GM12891 (cell line): Measurements from ENCODE around the gene SRSF3.
A peak's percentile ranks its signal among the peaks of the same experiment; 100 is the strongest.
"Not testable (repeated sequence)": the region's sequence is repeated elsewhere in the genome, so short reads cannot be mapped to it uniquely, and the experiment has no call there.

Source experiments
- DNase-seq: peaks from one replicate; pipeline ENCODE4 v3.0.0; 2011; ENCODE audit warnings: low spot score; ENCODE audit not compliant: insufficient read length
- FAIRE-seq: peaks from 2 replicates; lab custom pipeline; 2011; peaks lifted over from hg19 to GRCh38; lab: Jason Lieb, UNC
- PAX5 ChIP-seq: IDR thresholded peaks from 2 replicates; pipeline ENCODE4 v1.6.1; 2011; ENCODE audit warnings: low read length, moderate library complexity, mild to moderate bottlenecking; ENCODE audit not compliant: insufficient read depth, severe bottlenecking
- POLR2A ChIP-seq: IDR thresholded peaks from 2 replicates; pipeline ENCODE4 v1.6.1; 2011; ENCODE audit warnings: low read depth, low read length, control low read depth
- POLR2AphosphoS5 ChIP-seq: IDR thresholded peaks from 2 replicates; pipeline ENCODE4 v1.6.1; 2011; ENCODE audit warnings: low read depth, low read length, control low read depth
- POU2F2 ChIP-seq: IDR thresholded peaks from 2 replicates; pipeline ENCODE4 v1.6.1; 2011; ENCODE audit warnings: low read depth, mild to moderate bottlenecking, control low read depth, low read length, moderate library complexity
- SPI1 ChIP-seq: IDR thresholded peaks from 2 replicates; pipeline ENCODE4 v1.6.1; 2011; ENCODE audit warnings: low read depth, low read length, control low read depth
- TAF1 ChIP-seq: IDR thresholded peaks from 2 replicates; pipeline ENCODE4 v1.6.1; 2011; ENCODE audit warnings: low read depth, low read length, control low read depth

The SRSF3 gene

DNA sequence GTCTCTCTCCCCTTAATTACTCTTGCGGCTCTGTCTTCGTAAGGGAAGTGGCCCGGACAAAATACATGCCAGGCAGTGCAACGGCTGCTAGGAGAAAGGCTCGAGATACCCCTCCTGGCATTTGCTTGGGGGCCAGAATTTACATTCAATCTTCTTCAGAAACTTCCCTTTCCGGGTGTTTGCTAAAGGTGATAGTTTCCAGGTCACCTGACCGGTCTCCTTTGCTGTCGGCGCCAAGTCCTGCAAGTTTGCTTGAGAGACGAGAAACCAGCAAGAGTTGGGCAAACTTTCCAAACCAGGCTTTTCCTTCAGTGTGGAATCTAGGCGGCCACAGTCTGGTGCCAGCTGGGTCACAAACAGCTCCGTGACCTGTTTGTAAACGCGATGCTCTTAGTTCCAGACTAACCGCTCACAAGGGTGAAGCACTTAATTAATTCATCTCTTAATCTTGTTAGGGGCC is 563 bp upstream of the SRSF3 start:
- no peak for TF ChIP-seq POU2F2
- TF ChIP-seq POLR2A, result no peak
- no peak for TF ChIP-seq TAF1
- no peak for TF ChIP-seq PAX5
- no peak for TF ChIP-seq POLR2AphosphoS5
- no peak for TF ChIP-seq SPI1
- FAIRE-seq, result no peak
- DNase-seq, result no peak

DNA sequence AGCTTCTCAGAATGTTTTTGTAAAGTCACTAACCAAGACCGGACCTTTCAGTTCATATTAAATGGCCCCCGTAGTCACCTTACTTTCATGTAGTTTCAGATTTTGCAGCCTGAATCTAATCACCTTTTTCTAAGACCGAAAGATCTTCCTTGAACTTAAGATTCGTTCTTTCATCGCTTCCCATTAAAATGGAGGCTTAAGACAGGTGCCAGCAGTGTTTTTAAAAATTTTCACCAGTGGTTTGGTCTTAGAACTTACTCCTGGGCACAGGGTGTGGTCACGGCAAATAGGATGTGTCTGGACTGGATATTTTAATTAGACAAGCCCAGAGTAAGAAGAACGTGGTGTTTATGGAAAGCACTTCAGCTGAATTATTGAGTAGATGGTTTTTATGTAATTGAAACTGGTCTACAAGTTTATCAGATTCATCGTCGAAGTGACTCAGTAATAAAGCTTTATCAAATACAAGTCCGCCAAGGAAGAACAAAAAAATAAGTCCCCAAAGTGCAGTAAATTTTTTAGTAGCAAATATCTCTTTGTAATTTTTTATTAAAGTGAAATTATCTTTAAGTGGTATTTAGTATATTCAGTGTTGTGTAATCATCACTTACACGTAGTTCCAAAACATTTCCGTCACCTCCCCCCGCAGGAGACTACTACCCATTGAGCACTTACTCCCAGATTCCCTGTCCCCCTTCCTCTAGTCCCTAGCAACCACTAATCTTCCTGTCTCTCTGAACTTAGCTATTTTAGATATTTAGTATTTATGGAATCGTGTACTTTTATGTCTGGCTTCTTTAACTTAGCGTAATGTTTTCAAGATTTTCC is 868 bp downstream of the SRSF3 start:
- no peak for TF ChIP-seq SPI1
- peak; percentile 61; the same call in 1 of the 2 replicates for TF ChIP-seq POLR2AphosphoS5
- peak; percentile 49; the same call in 1 of the 2 replicates for TF ChIP-seq POLR2A
- FAIRE-seq (no peak), DNase-seq (no peak)

DNA sequence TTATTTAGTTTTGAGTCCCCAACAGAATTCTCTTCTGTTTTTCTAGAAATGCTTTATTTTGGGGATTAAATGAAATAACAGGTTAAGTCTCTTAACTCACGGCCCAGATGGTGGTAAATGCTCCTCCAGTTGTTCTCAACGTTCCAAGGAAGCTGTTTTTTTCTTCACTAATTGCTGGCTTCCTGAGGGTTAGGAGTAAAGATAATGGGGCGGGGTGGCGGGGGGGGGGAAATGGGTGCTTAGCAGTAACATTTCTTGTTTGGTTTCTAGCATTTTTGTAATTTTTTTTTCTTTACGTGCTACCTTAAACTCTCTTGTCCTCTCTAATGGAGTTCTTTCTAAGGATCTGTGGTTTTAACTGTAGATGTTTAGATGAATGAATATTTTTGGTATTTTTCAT is 2.2 kb downstream of the SRSF3 start:
- no peak for DNase-seq
- FAIRE-seq, result no peak
- no peak for TF ChIP-seq TAF1
- no peak for TF ChIP-seq POLR2A
- TF ChIP-seq POU2F2, result no peak
- TF ChIP-seq SPI1, result no peak
- no peak for TF ChIP-seq POLR2AphosphoS5
- TF ChIP-seq PAX5, result no peak

GRCh38 chr6:36597775-36598174 is 3.6 kb downstream of the SRSF3 start:
- TF ChIP-seq POLR2AphosphoS5 (no peak), SPI1 (no peak), POLR2A (no peak), PAX5 (no peak), TAF1 (no peak), POU2F2 (no peak)
- DNase-seq (no peak), FAIRE-seq (no peak)

DNA sequence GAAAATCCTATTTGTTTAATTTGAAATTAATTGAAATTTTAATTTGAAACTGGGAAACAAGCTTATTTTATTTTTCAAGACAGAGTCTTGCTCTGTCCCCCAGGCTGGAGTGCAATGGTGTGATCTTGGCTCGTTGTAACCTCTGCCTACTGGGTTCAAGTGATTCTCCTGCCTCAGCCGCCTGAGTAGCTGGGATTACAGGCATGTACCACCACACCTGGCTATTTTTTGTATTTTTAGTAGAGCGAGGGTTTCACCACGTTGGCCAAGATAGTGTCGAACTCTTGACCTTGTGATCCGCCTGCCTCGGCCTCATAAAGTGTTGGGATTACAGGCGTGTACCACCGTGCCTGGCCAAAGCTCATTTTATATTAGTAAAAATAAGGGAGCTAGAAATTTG is 4.2 kb downstream of the SRSF3 start:
- no peak for FAIRE-seq
- no peak for TF ChIP-seq PAX5
- TF ChIP-seq TAF1, result no peak
- no peak for TF ChIP-seq POLR2AphosphoS5
- TF ChIP-seq POU2F2, result no peak
- TF ChIP-seq SPI1, result no peak
- no peak for TF ChIP-seq POLR2A
- no peak for DNase-seq

- no peak for DNase-seq
- TF ChIP-seq POLR2A (0 out of 2 replicates have a peak, but pooled peaks have one; percentile 30), POLR2AphosphoS5 (no peak), SPI1 (no peak), PAX5 (no peak)
- FAIRE-seq, result no peak
Observed at GRCh38 chr6:36598739-36599318, 4.7 kb downstream of the SRSF3 start.

- FAIRE-seq (no peak), DNase-seq (no peak)
- no peak for TF ChIP-seq POLR2A
- TF ChIP-seq SPI1, result no peak
- TF ChIP-seq POLR2AphosphoS5, result peak; percentile 68
Observed at GRCh38 chr6:36599791-36600209, 5.6 kb downstream of the SRSF3 start.

- TF ChIP-seq PAX5, result no peak
- TF ChIP-seq POLR2A, result peak; percentile 64
- TF ChIP-seq POU2F2, result no peak
- no peak for TF ChIP-seq TAF1
- no peak for TF ChIP-seq SPI1
- TF ChIP-seq POLR2AphosphoS5, result 0 out of 2 replicates have a peak, but pooled peaks have one; percentile 22
- DNase-seq (no peak), FAIRE-seq (no peak)
Observed at GRCh38 chr6:36600564-36601146, 6.5 kb downstream of the SRSF3 start.

DNA sequence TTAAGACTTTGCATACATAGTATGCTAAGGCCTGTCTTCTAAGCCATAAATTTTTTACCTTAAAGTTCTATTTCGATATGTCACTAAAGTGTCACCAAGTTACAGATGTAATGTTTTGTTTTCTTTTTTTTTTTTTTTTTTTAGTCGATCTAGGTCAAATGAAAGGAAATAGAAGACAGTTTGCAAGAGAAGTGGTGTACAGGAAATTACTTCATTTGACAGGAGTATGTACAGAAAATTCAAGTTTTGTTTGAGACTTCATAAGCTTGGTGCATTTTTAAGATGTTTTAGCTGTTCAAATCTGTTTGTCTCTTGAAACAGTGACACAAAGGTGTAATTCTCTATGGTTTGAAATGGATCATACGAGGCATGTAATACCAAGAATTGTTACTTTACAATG is 7.7 kb downstream of the SRSF3 start:
- not testable (repeated sequence) for FAIRE-seq

More for the DNA sequence above, 7.7 kb downstream of the SRSF3 start:
- not testable (repeated sequence) for DNase-seq
